GM23338 (cell line): ENCODE measurements around the gene C1orf56. TPM values are rescaled to one million over a fixed set of nuclear protein-coding genes. Genes with fewer than 3 reads are reported as not detected.

Experiments used
- ATAC-seq: fragments of 200-7000 bp; cut with Tn5 transposase; 3 replicates; pipeline ENCODE4 v1.9.1; 2020
- DNase-seq: peaks from one replicate; pipeline ENCODE4 v3.0.0-alpha.2; 2015; ENCODE audit warnings: low spot score
- H2AFZ ChIP-seq: fragments of 200-600 bp; sonication (generic); 2 replicates; pipeline ENCODE4 v1.8.0; 2016; ENCODE audit warnings: antibody characterized with exemption, mild to moderate bottlenecking, moderate library complexity
- H3F3A ChIP-seq: fragments of 200-600 bp; sonication (generic); replicated peaks from 2 replicates; pipeline ENCODE4 v1.8.0; 2017; ENCODE audit warnings: antibody characterized with exemption, mixed run types, low read depth
- H3K27ac ChIP-seq: fragments of 200-600 bp; sonication (generic); 2 replicates; pipeline ENCODE4 v1.6.1; 2016; ENCODE audit warnings: low read depth
- H3K27me3 ChIP-seq: fragments of 200-600 bp; sonication (generic); 2 replicates; pipeline ENCODE4 v1.8.0; 2016; ENCODE audit warnings: mild to moderate bottlenecking, mixed run types, moderate library complexity; ENCODE audit not compliant: insufficient read depth
- H3K36me3 ChIP-seq: fragments of 200-600 bp; sonication (generic); 2 replicates; pipeline ENCODE4 v1.8.0; 2016; ENCODE audit warnings: mild to moderate bottlenecking; ENCODE audit not compliant: insufficient read depth
- H3K4me1 ChIP-seq: fragments of 200-600 bp; sonication (generic); 2 replicates; pipeline ENCODE4 v1.8.0; 2016; ENCODE audit warnings: mild to moderate bottlenecking, moderate library complexity; ENCODE audit not compliant: insufficient read depth
- H3K4me2 ChIP-seq: fragments of 200-600 bp; sonication (generic); 2 replicates; pipeline ENCODE4 v1.7.1; 2017; ENCODE audit warnings: mixed run types
- H3K4me3 ChIP-seq: fragments of 200-600 bp; sonication (generic); 2 replicates; pipeline ENCODE4 v1.6.1; 2016; ENCODE audit warnings: mixed run types
- H3K79me2 ChIP-seq: fragments of 200-600 bp; sonication (generic); replicated peaks from 2 replicates; pipeline ENCODE4 v1.8.0; 2017; ENCODE audit warnings: mild to moderate bottlenecking; ENCODE audit not compliant: insufficient read depth
- H3K9me2 ChIP-seq: fragments of 200-600 bp; sonication (generic); 2 replicates; pipeline ENCODE4 v1.8.0; 2017; ENCODE audit not compliant: insufficient read depth
- H4K20me1 ChIP-seq: fragments of 200-600 bp; sonication (generic); replicated peaks from 2 replicates; pipeline ENCODE4 v1.8.0; 2017; ENCODE audit warnings: mild to moderate bottlenecking; ENCODE audit not compliant: insufficient read depth
- H3K27ac Mint-ChIP-seq: 2 replicates; pipeline ENCODE4 v1.8.0; 2020; ENCODE audit warnings: inconsistent platforms, mild to moderate bottlenecking, moderate library complexity, mixed read lengths
- H3K27me3 Mint-ChIP-seq: 3 replicates; pipeline ENCODE4 v1.8.0; 2022; ENCODE audit warnings: low read depth, mild to moderate bottlenecking, moderate library complexity, mixed read lengths, inconsistent platforms; ENCODE audit not compliant: insufficient read depth, poor library complexity
- H3K36me3 Mint-ChIP-seq: 3 replicates; pipeline ENCODE4 v1.8.0; 2021; ENCODE audit warnings: low read depth, mild to moderate bottlenecking, inconsistent platforms, moderate library complexity, mixed read lengths
- H3K4me1 Mint-ChIP-seq: 3 replicates; pipeline ENCODE4 v1.8.0; 2020; ENCODE audit warnings: mild to moderate bottlenecking, inconsistent platforms, mixed read lengths
- H3K4me3 Mint-ChIP-seq: 3 replicates; pipeline ENCODE4 v1.8.0; 2021; ENCODE audit warnings: moderate library complexity, mild to moderate bottlenecking, inconsistent platforms, mixed read lengths
- H3K9me3 Mint-ChIP-seq: 3 replicates; pipeline ENCODE4 v1.8.0; 2020; ENCODE audit warnings: moderate library complexity, mild to moderate bottlenecking, inconsistent platforms, mixed read lengths
- CREB1 ChIP-seq: fragments of 250-450 bp; sonication (Bioruptor Pico); IDR thresholded peaks from 2 replicates; pipeline ENCODE4 v1.5.0; 2020; ENCODE audit warnings: low read depth, mild to moderate bottlenecking, moderate library complexity
- EZH2 ChIP-seq: fragments of 200-600 bp; sonication (generic); IDR thresholded peaks from one replicate; pipeline ENCODE4 v1.8.0; 2017; ENCODE audit warnings: antibody characterized with exemption, mild to moderate bottlenecking, low read depth; ENCODE audit not compliant: unreplicated experiment
- EZH2phosphoT487 ChIP-seq: fragments of 200-600 bp; sonication (generic); IDR thresholded peaks from one replicate; pipeline ENCODE4 v1.8.1; 2018; ENCODE audit warnings: antibody characterized with exemption; ENCODE audit not compliant: unreplicated experiment
- JUNB ChIP-seq: IDR thresholded peaks from one replicate; pipeline ENCODE4 v1.6.1; 2016; ENCODE audit warnings: antibody characterized with exemption; ENCODE audit not compliant: unreplicated experiment
- NANOG ChIP-seq: IDR thresholded peaks from 2 replicates; pipeline ENCODE4 v1.6.1; 2016; ENCODE audit warnings: antibody characterized with exemption, borderline replicate concordance
- POLR2AphosphoS5 ChIP-seq: IDR thresholded peaks from 2 replicates; pipeline ENCODE4 v1.6.1; 2016; ENCODE audit warnings: antibody characterized with exemption, low read depth
- STAT1 ChIP-seq: IDR thresholded peaks from one replicate; pipeline ENCODE4 v1.6.1; 2016; ENCODE audit warnings: antibody characterized with exemption; ENCODE audit not compliant: unreplicated experiment
- ZNF114 ChIP-seq: fragments of 250-450 bp; sonication (Bioruptor Pico); IDR thresholded peaks from 2 replicates; pipeline ENCODE4 v1.5.0; 2020; ENCODE audit warnings: mild to moderate bottlenecking, moderate library complexity
- ZNF331 ChIP-seq: fragments of 250-450 bp; sonication (Bioruptor Pico); IDR thresholded peaks from 2 replicates; pipeline ENCODE4 v1.5.0; 2020; ENCODE audit warnings: low read depth, mild to moderate bottlenecking, moderate library complexity
- ZNF462 ChIP-seq: fragments of 250-450 bp; sonication (Bioruptor Pico); IDR thresholded peaks from 2 replicates; pipeline ENCODE4 v1.5.0; 2020; ENCODE audit warnings: mild to moderate bottlenecking, moderate library complexity
- polyA plus RNA-seq: library from polyadenylated mRNA; unstranded; fragments of >200 nt; fragmentation: Nextera tagmentation; extraction: Ambion mirVana; gene quantifications from 2 replicates; pipeline ENCODE4 v1.2.1, GENCODE V29; 2016
- total RNA-seq: library from RNA; depleted of rRNA; stranded (reverse); fragments of >200 nt; shearing (Covaris generic); gene quantifications from 2 replicates; pipeline ENCODE4 v1.2.3, GENCODE V29; 2014
- TF ChIP-seq, protein P1 (sequence below), 2 experiments: fragments of 200-600 bp in 1 of 2; sonication (generic) in 1 of 2; conservative IDR thresholded peaks; 2 replicates each; pipeline versions ENCODE4 v1.5.1 to v1.6.1; 2016 to 2017; ENCODE audit warnings: antibody characterized with exemption in 2 of 2, low read depth in 2 of 2, mild to moderate bottlenecking in 2 of 2, moderate library complexity in 1 of 2
- TF ChIP-seq, protein P2 (sequence below): IDR thresholded peaks from 2 replicates; pipeline ENCODE4 v1.6.1; 2016; ENCODE audit warnings: antibody characterized with exemption
- TF ChIP-seq, protein P3 (sequence below): IDR thresholded peaks from one replicate; pipeline ENCODE4 v1.6.1; 2018; ENCODE audit warnings: antibody characterized with exemption; ENCODE audit not compliant: unreplicated experiment

C1orf56 gene
- total and polyA plus RNA-seq, 2 experiments from 2014 or later, result 3.9 to 27.8 TPM

DNA sequence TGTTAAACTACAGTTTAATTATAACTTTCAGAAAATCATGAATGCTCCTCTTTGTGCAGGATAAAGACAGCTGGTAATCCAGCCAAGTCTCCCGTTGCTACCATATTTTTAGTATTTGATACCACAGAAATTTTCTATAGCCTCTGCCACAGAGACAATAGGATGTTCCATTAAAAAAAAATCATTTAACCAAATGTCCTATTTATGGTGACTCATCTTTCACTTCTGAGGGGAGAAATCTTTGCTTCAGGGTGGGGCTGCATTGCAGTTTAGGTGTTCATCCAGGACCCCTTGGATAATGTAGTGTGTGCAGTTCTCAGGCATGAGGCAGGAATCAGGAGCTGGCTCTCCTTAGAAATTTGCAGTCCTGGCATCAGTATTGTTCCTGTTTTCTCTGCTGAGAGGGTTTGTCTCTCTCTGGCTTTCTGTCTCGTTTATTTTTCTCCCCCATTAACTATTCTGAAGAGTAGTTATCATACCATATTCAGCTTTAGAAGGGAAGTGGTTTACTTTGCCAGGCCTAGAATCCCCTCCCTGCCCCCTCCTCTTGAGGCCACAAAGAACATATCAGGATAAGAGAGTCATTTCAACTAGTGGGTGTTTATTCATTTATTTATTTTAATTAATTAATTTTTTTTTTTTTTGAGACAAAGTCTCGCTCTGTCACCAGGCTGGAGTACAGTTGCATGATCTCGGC lies 36.2 kb upstream of the C1orf56 start:
- Histone ChIP-seq H3K36me3 (no peaks in the 10 kb centered on the region), H2AFZ (no peak overlapping the region), H3K4me2 (no peak overlapping the region), H3K4me3 (no peak overlapping the region), H3K9me2 (no peaks in the 10 kb centered on the region), H3K27ac (no peak overlapping the region), H3K4me1 (peaks cover 9% of the 10 kb centered on the region), H3K27me3 (no peaks in the 10 kb centered on the region), H3F3A (peaks cover 8% of the 10 kb centered on the region; the same call in 1 of the 2 replicates), H4K20me1 (no peaks in the 10 kb centered on the region; the same call in 1 of the 2 replicates), H3K79me2 (peaks cover 15% of the 10 kb centered on the region)
- Mint-ChIP-seq H3K4me1 (peaks cover 25% of the 10 kb centered on the region; the same call in 2 of the 3 replicates), H3K27me3 (peaks cover 12% of the 10 kb centered on the region), H3K27ac (no peak overlapping the region), H3K4me3 (no peak overlapping the region), H3K36me3 (no peaks in the 10 kb centered on the region; the same call in 2 of the 3 replicates), H3K9me3 (no peaks in the 10 kb centered on the region)
- ATAC-seq, result no peak
- TF ChIP-seq ZNF331 (CRISPR knock-in tag) (no peak), JUNB (no peak), EZH2 (no peak), ZNF462 (CRISPR knock-in tag) (no peak), ZNF114 (CRISPR knock-in tag) (no peak), EZH2phosphoT487 (no peak), NANOG (no peak), STAT1 (no peak), CREB1 (CRISPR knock-in tag) (no peak), POLR2AphosphoS5 (no peak)
- TF ChIP-seq, protein P1, sequence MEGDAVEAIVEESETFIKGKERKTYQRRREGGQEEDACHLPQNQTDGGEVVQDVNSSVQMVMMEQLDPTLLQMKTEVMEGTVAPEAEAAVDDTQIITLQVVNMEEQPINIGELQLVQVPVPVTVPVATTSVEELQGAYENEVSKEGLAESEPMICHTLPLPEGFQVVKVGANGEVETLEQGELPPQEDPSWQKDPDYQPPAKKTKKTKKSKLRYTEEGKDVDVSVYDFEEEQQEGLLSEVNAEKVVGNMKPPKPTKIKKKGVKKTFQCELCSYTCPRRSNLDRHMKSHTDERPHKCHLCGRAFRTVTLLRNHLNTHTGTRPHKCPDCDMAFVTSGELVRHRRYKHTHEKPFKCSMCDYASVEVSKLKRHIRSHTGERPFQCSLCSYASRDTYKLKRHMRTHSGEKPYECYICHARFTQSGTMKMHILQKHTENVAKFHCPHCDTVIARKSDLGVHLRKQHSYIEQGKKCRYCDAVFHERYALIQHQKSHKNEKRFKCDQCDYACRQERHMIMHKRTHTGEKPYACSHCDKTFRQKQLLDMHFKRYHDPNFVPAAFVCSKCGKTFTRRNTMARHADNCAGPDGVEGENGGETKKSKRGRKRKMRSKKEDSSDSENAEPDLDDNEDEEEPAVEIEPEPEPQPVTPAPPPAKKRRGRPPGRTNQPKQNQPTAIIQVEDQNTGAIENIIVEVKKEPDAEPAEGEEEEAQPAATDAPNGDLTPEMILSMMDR (conservative IDR thresholded peaks at IDR 0.05; ENCODE audit: low read depth in 2 of 2), result no peak
- TF ChIP-seq, protein P2, sequence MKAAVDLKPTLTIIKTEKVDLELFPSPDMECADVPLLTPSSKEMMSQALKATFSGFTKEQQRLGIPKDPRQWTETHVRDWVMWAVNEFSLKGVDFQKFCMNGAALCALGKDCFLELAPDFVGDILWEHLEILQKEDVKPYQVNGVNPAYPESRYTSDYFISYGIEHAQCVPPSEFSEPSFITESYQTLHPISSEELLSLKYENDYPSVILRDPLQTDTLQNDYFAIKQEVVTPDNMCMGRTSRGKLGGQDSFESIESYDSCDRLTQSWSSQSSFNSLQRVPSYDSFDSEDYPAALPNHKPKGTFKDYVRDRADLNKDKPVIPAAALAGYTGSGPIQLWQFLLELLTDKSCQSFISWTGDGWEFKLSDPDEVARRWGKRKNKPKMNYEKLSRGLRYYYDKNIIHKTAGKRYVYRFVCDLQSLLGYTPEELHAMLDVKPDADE, result no peak
- TF ChIP-seq, protein P3, sequence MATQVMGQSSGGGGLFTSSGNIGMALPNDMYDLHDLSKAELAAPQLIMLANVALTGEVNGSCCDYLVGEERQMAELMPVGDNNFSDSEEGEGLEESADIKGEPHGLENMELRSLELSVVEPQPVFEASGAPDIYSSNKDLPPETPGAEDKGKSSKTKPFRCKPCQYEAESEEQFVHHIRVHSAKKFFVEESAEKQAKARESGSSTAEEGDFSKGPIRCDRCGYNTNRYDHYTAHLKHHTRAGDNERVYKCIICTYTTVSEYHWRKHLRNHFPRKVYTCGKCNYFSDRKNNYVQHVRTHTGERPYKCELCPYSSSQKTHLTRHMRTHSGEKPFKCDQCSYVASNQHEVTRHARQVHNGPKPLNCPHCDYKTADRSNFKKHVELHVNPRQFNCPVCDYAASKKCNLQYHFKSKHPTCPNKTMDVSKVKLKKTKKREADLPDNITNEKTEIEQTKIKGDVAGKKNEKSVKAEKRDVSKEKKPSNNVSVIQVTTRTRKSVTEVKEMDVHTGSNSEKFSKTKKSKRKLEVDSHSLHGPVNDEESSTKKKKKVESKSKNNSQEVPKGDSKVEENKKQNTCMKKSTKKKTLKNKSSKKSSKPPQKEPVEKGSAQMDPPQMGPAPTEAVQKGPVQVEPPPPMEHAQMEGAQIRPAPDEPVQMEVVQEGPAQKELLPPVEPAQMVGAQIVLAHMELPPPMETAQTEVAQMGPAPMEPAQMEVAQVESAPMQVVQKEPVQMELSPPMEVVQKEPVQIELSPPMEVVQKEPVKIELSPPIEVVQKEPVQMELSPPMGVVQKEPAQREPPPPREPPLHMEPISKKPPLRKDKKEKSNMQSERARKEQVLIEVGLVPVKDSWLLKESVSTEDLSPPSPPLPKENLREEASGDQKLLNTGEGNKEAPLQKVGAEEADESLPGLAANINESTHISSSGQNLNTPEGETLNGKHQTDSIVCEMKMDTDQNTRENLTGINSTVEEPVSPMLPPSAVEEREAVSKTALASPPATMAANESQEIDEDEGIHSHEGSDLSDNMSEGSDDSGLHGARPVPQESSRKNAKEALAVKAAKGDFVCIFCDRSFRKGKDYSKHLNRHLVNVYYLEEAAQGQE, result no peak
- DNase-seq, result no peak
